Panc1 (cell line): ENCODE data around the gene GBA3.

Experiments used
- POLR2AphosphoS5 ChIP-seq: IDR thresholded peaks from 2 replicates; pipeline ENCODE4 v1.6.1; 2012; ENCODE audit warnings: mild to moderate bottlenecking, low read depth, low read length, moderate library complexity
- SIN3A ChIP-seq: IDR thresholded peaks from 2 replicates; pipeline ENCODE4 v1.6.1; 2012; ENCODE audit warnings: low read depth, mild to moderate bottlenecking, low read length, moderate library complexity, borderline replicate concordance; ENCODE audit not compliant: insufficient read depth
- TF ChIP-seq, protein P1 (sequence below): fragments of 450-650 bp; IDR thresholded peaks from 2 replicates; pipeline ENCODE4 v1.5.1; 2017; ENCODE audit warnings: mild to moderate bottlenecking
- TF ChIP-seq, protein P2 (sequence below), 2 experiments: IDR thresholded peaks; 2 replicates each; pipeline ENCODE4 v1.6.1; 2011 to 2012; ENCODE audit warnings: low read depth in 2 of 2, control low read depth in 1 of 2, low read length in 1 of 2, mild to moderate bottlenecking in 1 of 2, moderate library complexity in 1 of 2; ENCODE audit not compliant: insufficient read depth in 1 of 2

DNA sequence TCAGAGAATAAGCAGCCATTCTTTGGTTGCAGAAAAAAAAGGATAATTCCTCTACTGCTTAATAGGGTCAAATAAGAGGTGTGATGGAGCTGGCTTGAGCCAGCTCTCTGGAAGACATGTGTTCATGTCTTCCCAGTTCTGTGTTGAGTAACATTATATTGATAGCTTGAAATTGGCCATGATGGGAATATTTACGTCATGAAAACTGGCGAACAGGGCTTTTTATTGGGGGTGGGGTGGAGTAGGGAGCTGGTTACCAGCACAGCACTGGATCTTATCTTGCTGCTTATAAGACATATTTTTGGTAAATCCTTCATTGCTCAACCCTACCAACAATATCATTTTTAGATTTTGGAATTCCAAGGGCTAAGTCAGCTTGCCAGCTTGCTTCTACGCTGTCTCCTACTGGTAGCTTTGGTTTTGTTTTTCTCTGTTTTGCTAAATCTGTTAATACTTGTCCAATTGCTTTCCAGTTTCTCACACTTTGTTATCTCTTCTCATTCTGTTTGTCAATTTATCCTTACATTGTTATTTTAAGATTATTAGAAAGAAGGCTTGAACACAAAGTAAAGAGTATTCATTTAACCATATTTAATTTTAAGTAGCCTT is 25.3 kb upstream of the GBA3 start:
- TF ChIP-seq, protein P1, sequence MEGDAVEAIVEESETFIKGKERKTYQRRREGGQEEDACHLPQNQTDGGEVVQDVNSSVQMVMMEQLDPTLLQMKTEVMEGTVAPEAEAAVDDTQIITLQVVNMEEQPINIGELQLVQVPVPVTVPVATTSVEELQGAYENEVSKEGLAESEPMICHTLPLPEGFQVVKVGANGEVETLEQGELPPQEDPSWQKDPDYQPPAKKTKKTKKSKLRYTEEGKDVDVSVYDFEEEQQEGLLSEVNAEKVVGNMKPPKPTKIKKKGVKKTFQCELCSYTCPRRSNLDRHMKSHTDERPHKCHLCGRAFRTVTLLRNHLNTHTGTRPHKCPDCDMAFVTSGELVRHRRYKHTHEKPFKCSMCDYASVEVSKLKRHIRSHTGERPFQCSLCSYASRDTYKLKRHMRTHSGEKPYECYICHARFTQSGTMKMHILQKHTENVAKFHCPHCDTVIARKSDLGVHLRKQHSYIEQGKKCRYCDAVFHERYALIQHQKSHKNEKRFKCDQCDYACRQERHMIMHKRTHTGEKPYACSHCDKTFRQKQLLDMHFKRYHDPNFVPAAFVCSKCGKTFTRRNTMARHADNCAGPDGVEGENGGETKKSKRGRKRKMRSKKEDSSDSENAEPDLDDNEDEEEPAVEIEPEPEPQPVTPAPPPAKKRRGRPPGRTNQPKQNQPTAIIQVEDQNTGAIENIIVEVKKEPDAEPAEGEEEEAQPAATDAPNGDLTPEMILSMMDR: no peak
- TF ChIP-seq POLR2AphosphoS5: no peak
- TF ChIP-seq, protein P2, sequence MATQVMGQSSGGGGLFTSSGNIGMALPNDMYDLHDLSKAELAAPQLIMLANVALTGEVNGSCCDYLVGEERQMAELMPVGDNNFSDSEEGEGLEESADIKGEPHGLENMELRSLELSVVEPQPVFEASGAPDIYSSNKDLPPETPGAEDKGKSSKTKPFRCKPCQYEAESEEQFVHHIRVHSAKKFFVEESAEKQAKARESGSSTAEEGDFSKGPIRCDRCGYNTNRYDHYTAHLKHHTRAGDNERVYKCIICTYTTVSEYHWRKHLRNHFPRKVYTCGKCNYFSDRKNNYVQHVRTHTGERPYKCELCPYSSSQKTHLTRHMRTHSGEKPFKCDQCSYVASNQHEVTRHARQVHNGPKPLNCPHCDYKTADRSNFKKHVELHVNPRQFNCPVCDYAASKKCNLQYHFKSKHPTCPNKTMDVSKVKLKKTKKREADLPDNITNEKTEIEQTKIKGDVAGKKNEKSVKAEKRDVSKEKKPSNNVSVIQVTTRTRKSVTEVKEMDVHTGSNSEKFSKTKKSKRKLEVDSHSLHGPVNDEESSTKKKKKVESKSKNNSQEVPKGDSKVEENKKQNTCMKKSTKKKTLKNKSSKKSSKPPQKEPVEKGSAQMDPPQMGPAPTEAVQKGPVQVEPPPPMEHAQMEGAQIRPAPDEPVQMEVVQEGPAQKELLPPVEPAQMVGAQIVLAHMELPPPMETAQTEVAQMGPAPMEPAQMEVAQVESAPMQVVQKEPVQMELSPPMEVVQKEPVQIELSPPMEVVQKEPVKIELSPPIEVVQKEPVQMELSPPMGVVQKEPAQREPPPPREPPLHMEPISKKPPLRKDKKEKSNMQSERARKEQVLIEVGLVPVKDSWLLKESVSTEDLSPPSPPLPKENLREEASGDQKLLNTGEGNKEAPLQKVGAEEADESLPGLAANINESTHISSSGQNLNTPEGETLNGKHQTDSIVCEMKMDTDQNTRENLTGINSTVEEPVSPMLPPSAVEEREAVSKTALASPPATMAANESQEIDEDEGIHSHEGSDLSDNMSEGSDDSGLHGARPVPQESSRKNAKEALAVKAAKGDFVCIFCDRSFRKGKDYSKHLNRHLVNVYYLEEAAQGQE (IDR thresholded peaks at IDR 0.05; ENCODE audit: insufficient read depth in 1 of 2, low read depth in 2 of 2, low read length in 1 of 2): no peak
- no peak for TF ChIP-seq SIN3A
